Endothelial cell of umbilical vein (primary cell): ENCODE data around the gene ZDHHC6. TPM values are rescaled to one million over a fixed set of nuclear protein-coding genes. Genes with fewer than 3 reads are reported as not detected.
A peak's percentile ranks its signal among the peaks of the same experiment; 100 is the strongest.

Experiments
- BruUV-seq: library from RNA; stranded (reverse); fragments of 400-500 nt; replicated peaks from 2 replicates; lab custom pipeline; 2021; lab: Mats Ljungman, UMichigan
- CTCF ChIA-PET: fragments of 300-600, 350-600 bp; sonication (Branson Sonifier 250); formaldehyde crosslinking; loops from one replicate; lab custom pipeline; 2021; ENCODE audit warnings: antibody characterized with exemption, inconsistent platforms; lab: Charles Lee
- POLR2A ChIA-PET: fragments of 300-600, 350-600 bp; sonication (Branson Sonifier 250); formaldehyde crosslinking; loops from one replicate; lab custom pipeline; 2021; ENCODE audit warnings: antibody characterized with exemption, inconsistent platforms; lab: Charles Lee
- DNase-seq: peaks from one replicate; pipeline ENCODE4 v3.0.0-alpha.2; 2011; ENCODE audit warnings: low read depth, low spot score
- FAIRE-seq: peaks from 2 replicates; lab custom pipeline; 2011; peaks lifted over from hg19 to GRCh38; lab: Jason Lieb, UNC
- H2AFZ ChIP-seq: 2 replicates; pipeline ENCODE4 v1.6.0; 2012; ENCODE audit warnings: low read depth, low read length, control low read depth, inconsistent platforms
- H3K27ac ChIP-seq: 2 replicates; pipeline ENCODE4 v1.5.1; 2011; ENCODE audit warnings: low read depth, mild to moderate bottlenecking, control low read depth, low read length, moderate library complexity; ENCODE audit not compliant: insufficient read depth
- H3K27me3 ChIP-seq, 2 experiments: 2 replicates each; pipeline versions ENCODE4 v1.6.0 to v1.6.1; 2011; ENCODE audit warnings: low read length in 2 of 2, mixed read lengths in 1 of 2; ENCODE audit not compliant: control insufficient read depth in 2 of 2, insufficient read depth in 2 of 2
- H3K36me3 ChIP-seq, 2 experiments: 2 replicates in 1 of 2; 3 replicates in 1 of 2; pipeline ENCODE4 v1.5.1; 2011; ENCODE audit warnings: low read length in 2 of 2, mild to moderate bottlenecking in 1 of 2, moderate library complexity in 1 of 2; ENCODE audit not compliant: control insufficient read depth in 2 of 2, insufficient read depth in 2 of 2; ENCODE audit errors: extremely low read depth in 1 of 2
- H3K4me1 ChIP-seq: 3 replicates; pipeline ENCODE4 v1.5.1; 2011; ENCODE audit warnings: mild to moderate bottlenecking, low read length; ENCODE audit not compliant: control insufficient read depth, insufficient read depth; ENCODE audit errors: extremely low read depth
- H3K4me2 ChIP-seq: 2 replicates; pipeline ENCODE4 v1.6.1; 2011; ENCODE audit warnings: low read length, control low read depth, mixed read lengths; ENCODE audit not compliant: insufficient read depth
- H3K4me3 ChIP-seq, 3 experiments: fragments of 200-600 bp in 1 of 3; sonication (generic), shearing (Covaris generic) in 1 of 3; replicated peaks in 1 of 3; 2 replicates each; pipeline ENCODE4 v1.5.1; 2011 to 2016; ENCODE audit warnings: control low read depth in 3 of 3, low read length in 3 of 3, mild to moderate bottlenecking in 2 of 3, inconsistent platforms in 1 of 3, low read depth in 1 of 3, moderate library complexity in 1 of 3; ENCODE audit not compliant: insufficient read depth in 1 of 3
- H3K79me2 ChIP-seq: 2 replicates; pipeline ENCODE4 v1.6.0; 2012; ENCODE audit warnings: low read length, inconsistent platforms; ENCODE audit not compliant: control insufficient read depth, insufficient read depth
- H3K9ac ChIP-seq: replicated peaks from 2 replicates; pipeline ENCODE3; 2011; ENCODE audit warnings: low read length, control low read depth; ENCODE audit not compliant: insufficient read depth; ENCODE audit errors: extremely low read depth
- H3K9me1 ChIP-seq: replicated peaks from 3 replicates; pipeline ENCODE4 v1.6.0; 2011; ENCODE audit warnings: mild to moderate bottlenecking, low read length; ENCODE audit not compliant: control insufficient read depth, insufficient read depth; ENCODE audit errors: extremely low read depth
- H3K9me3 ChIP-seq: replicated peaks from 2 replicates; pipeline ENCODE4 v1.5.1; 2012; ENCODE audit warnings: low read length, inconsistent platforms; ENCODE audit not compliant: control insufficient read depth, insufficient read depth
- H4K20me1 ChIP-seq: replicated peaks from 2 replicates; pipeline ENCODE3; 2011; ENCODE audit warnings: mild to moderate bottlenecking, low read length; ENCODE audit not compliant: control insufficient read depth, insufficient read depth; ENCODE audit errors: extremely low read depth
- CTCF ChIP-seq, 2 donors: IDR thresholded peaks; 1 replicate in 1 of 2; 2 replicates in 1 of 2; pipeline ENCODE4 v1.5.1; 2011; ENCODE audit warnings: low read length in 2 of 2, mild to moderate bottlenecking in 2 of 2, moderate library complexity in 2 of 2, control low read depth in 1 of 2, inconsistent platforms in 1 of 2, low read depth in 1 of 2; ENCODE audit not compliant: insufficient read depth in 1 of 2; ENCODE audit errors: extremely low read depth in 1 of 2
- EZH2 ChIP-seq: IDR thresholded peaks from 2 replicates; pipeline ENCODE4 v1.6.1; 2012; ENCODE audit warnings: borderline replicate concordance, low read depth, mild to moderate bottlenecking, moderate library complexity, low read length, inconsistent platforms; ENCODE audit not compliant: severe bottlenecking
- MYC ChIP-seq: IDR thresholded peaks from one replicate; pipeline ENCODE4 v1.6.1; 2011; ENCODE audit warnings: mild to moderate bottlenecking, low read depth, low read length
- dilution Hi-C: fragments of 300-500 bp; cut with MboI; formaldehyde crosslinking; loops from one replicate; pipeline ENCODE4 v1.15.0; 2019; ENCODE audit warnings: low sequenced_read_pairs; ENCODE audit not compliant: extremely low pct_ligation_motif_present
- intact Hi-C: fragments of 100-400 bp; cut with micrococcal nuclease; formaldehyde crosslinking; loops from one replicate; pipeline ENCODE4 v1.10.0; 2022
- polyA plus RNA-seq, 4 experiments: library from polyadenylated mRNA; depleted of rRNA in 3 of 4; stranded (reverse) in 3 of 4; unstranded in 1 of 4; fragments of >200 nt; gene quantifications; 2 replicates each; pipeline versions ENCODE4 v1.2.1 to v1.2.3, GENCODE V29; 2011 to 2012; ENCODE audit warnings: missing spikeins in 1 of 4
- total RNA-seq: library from RNA; stranded (reverse); gene quantifications from 2 replicates; pipeline ENCODE4 v1.2.3, GENCODE V29; 2021

Gene ZDHHC6
- total and polyA plus RNA-seq, 2 donors (not counting 3 experiments of a cell fraction or from before 2014, with no cell fraction given) = 21.6 to 41.9 TPM

DNA sequence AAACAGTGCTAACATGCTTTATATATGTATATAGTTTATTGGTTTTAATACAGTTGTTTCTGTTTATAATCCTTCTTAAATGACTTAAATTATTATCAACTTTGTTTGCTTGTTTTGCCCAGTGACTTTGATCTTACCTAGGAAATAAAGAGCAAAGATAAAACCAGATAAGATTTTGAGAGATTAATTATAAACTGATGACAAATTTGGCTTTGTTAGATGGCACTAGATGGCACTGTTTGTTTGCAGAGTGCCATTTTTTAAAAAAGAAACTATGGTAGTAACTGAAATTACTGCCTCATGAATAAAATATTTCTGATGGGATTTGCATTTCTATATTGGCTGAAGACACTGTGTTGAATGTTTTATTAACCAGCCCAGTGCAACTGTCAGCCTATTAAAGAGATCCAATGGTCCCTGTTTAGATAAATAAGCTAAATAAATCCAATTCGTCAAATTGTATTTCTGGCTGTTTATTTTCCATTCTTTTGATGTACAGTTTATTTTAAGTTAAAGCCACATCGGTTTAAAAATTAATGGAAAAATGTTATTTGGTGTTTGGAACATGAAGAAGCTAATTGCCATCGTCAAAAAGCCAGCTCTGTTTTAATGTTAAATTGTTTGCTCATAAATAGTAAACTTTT lies 29.0 kb upstream of the ZDHHC6 start:
- Histone ChIP-seq H3K9ac (no peak overlapping the region), H3K4me1 (no peaks in the 10 kb centered on the region), H3K4me2 (no peak overlapping the region), H3K4me3 (no peak overlapping the region), H3K36me3 (no peaks in the 10 kb centered on the region), H4K20me1 (no peaks in the 10 kb centered on the region), H3K27ac (no peak overlapping the region), H3K27me3 (no peaks in the 10 kb centered on the region), H3K9me1 (no peaks in the 10 kb centered on the region), H3K9me3 (no peaks in the 10 kb centered on the region), H3K79me2 (peaks cover 2% of the 10 kb centered on the region), H2AFZ (no peak overlapping the region)
- FAIRE-seq = no peak
- BruUV-seq = no TSS peak
- dilution Hi-C loops (no loop called here), intact Hi-C loops (loop anchor here (1.0 kb wide), 5 partner anchors 651 to 1088 kb away; no protein-coding TSS in a partner anchor)
- no peak for TF ChIP-seq MYC
- peak; percentile 10 to 32 for TF ChIP-seq CTCF (IDR thresholded peaks at IDR 0.05; ENCODE audit: extremely low read depth in 1 of 2, insufficient read depth in 1 of 2, low read depth in 1 of 2, low read length in 2 of 2)
- peak; percentile 37 for DNase-seq
- ChIA-PET POLR2A (no interaction called here), CTCF (interaction anchor here (0.8 to 3.7 kb wide), 11 partner anchors 9 to 1045 kb away, joined by 3 to 39 read pairs (median 5); no protein-coding TSS in a partner anchor)

DNA sequence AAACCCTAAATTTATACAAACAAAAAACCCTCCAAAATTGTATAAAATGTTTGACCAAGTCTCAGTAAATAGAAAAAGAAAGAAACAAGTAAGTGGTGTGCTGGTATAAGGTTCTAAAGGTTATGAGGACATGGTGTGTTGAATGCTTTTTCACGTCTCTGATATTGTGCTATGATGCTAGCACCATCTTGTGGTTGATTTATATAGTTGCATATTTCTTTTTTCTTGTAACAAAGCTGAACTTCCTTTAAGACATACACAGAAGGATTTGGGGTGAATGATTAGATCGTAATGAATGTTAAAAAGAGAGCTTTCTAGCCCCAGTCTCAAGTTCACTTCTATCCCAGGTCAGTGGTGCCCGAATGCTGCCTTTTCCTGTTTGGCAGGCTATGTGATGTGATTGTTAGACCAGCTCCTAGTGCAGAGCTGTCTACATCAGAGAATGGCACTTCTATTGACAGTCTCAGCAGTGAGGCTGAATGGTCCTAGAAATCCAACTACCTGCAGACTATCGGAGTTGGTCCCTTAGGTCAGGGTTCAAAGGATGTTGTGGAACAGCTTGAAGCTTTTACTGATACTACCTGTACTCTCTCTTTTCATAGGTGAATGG lies 25.3 kb upstream of the ZDHHC6 start:
- Histone ChIP-seq H3K27ac (no peak overlapping the region), H3K9ac (no peak overlapping the region), H4K20me1 (no peaks in the 10 kb centered on the region), H3K79me2 (peaks cover 2% of the 10 kb centered on the region), H3K4me3 (no peak overlapping the region), H3K9me1 (no peaks in the 10 kb centered on the region), H3K36me3 (no peaks in the 10 kb centered on the region), H2AFZ (no peak overlapping the region), H3K4me2 (no peak overlapping the region), H3K27me3 (no peaks in the 10 kb centered on the region), H3K4me1 (no peaks in the 10 kb centered on the region), H3K9me3 (no peaks in the 10 kb centered on the region)
- peak; percentile 66 for DNase-seq
- no peak for TF ChIP-seq MYC
- no peak for TF ChIP-seq EZH2
- TF ChIP-seq CTCF (IDR thresholded peaks at IDR 0.05; ENCODE audit: extremely low read depth in 1 of 2, insufficient read depth in 1 of 2, low read depth in 1 of 2, low read length in 2 of 2) = peak; percentile 44 to 45
- dilution Hi-C loops (no loop called here), intact Hi-C loops (loop anchor here (1.0 kb wide), 3 partner anchors 158 to 1049 kb away; no protein-coding TSS in a partner anchor)
- peak; percentile 67 for FAIRE-seq
- ChIA-PET CTCF (interaction anchor here (0.5 to 2.1 kb wide), 65 partner anchors 9 to 1553 kb away, joined by 3 to 43 read pairs (median 4); partner anchors contain the start of genes ADRA2A, BBIP1, GPAM and VTI1A), POLR2A (no interaction called here)
- BruUV-seq = no TSS peak
